Measurements from ENCODE around the gene ATF7. TPM values are rescaled to one million over a fixed set of nuclear protein-coding genes. Genes with fewer than 3 reads are reported as not detected.
"Not testable (repeated sequence)": the region's sequence is repeated elsewhere in the genome, so short reads cannot be mapped to it uniquely, and the experiment has no call there.

Gene ATF7
- total RNA-seq, 1 donor from 2014 or later, result 53.3 TPM

DNA sequence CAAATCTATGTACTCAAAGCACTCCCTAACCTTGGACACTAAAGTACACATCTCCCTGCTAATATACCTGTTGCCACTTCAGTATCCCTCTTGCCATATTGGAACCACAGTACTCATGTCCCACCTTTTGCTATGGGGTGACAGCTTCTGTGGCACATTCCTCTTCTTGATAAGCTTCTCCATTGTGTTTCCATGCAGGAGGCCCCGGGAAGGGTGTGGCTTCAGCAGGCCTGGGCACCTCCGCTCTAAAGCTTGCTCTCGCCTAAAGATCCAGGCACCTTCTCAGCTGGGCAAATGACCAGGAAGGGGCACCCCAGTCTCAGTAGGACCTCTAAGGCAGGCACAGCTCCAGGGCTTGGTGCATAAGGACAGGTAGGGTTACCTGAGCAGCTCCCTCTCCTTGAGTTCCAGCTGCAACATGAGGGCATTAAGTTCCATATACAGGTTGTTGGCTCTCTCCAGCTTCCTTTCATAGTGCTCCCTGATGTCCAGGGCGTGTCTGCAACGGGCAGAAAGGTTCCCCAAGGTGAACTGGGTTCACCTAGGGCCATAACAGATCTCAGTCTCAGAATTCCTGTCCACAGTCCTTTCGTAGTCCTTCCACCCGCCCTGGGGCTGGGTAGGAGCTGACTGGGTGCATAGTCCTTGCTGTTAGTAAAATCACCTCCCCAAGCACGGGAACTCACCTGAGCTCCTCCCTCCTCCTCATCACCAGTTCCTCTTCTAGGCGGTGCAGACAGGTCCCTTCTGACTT, 142.8 kb downstream of the ATF7 start:
- no peak for DNase-seq (ENCODE audit: low spot score)

- no peak for DNase-seq (ENCODE audit: low spot score)
Measured at GRCh38 chr12:53482626-53483168, 143.5 kb downstream of the ATF7 start.

DNA sequence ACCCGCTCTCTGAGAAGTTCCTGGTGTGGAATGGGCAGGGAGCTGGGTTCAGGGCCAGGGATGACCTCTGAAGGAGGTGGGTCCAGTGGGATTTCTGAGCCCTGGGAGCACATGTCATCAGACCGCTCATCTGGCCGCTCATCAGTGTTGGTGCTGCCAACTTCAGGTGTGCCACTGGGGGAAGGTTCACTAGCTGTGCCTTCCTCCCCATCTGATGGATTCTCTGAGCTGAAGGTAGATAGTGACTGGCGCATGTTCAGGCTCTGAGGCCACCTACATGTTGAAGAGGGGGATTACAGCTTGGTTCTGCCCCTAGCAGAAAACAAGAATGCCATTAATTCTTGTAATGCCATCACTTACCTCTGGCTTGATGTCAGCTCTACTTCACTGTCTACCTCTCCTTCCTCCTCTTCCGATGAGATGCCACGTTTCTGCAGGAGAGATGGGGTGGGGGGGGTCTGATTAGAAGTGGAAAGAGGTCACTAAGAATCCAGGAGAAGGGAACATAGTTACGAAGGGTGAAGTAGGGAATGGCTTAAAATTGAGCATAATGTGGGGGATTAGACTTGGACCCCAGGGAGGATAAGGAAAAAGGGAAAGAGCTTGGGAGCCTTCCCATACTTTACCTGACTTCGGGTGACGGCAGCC, 144.1 kb downstream of the ATF7 start:
- no peak for DNase-seq (ENCODE audit: low spot score)

DNA sequence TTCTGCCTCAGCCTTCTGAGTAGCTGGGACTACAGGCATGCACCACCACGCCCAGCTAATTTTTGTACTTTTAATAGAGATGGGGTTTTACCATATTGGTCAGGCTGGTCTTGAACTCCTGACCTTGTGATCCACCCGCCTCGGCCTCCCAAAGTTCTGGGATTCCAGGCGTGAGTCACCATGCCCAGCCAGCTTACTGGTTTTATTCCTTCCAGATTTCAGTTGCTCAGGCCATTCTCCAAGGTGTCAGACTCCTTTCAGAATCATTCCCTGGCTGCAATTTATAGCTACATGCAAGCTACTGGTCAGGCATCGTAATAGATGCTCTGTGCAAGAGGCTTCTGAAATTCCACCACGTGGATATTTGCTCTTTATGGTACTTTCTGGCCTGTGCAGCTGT, 144.7 kb downstream of the ATF7 start:
- not testable (repeated sequence) for DNase-seq (ENCODE audit: low spot score)

- DNase-seq (ENCODE audit: low spot score), result no peak
Measured at GRCh38 chr12:53480491-53481442, 145.4 kb downstream of the ATF7 start.

DNA sequence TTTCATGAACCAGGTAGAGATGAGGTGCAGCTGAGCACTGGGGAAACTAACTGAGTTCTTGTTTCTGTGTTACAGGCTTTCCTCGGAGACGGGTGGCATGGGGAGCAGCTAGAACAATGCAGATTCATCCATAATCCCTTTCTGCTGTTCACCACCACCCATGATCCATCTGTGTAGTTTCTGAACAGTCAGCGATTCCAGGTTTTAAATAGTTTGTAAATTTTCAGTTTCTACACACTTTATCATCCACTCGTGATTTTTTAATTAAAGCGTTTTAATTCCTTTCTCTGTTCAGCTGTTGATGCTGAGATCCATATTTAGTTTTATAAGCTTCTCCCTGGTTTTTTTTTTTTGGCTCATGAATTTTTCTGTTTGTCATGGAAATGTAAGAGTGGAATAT, 146.9 kb downstream of the ATF7 start:
- DNase-seq (ENCODE audit: low spot score), result no peak

DNA sequence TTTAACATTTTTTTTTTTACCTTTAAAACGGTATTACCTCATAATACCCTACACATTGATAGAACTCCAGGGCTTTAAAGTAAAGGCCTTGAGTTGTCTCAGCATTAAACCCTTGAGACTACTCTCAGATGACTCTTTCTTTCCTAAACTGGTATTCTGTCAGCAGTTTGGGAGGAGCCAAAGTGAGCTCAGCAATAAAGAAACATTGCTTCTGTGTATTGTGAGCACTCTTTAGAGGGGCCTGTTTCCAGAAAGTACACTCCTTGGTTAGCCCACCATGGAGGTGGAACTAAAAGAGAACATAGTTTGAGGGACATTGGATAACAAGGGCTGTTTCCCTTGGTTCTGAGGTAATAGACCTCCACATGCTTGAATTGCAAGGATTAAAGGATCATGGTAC, 147.3 kb downstream of the ATF7 start:
- DNase-seq (ENCODE audit: low spot score), result no peak

DNA sequence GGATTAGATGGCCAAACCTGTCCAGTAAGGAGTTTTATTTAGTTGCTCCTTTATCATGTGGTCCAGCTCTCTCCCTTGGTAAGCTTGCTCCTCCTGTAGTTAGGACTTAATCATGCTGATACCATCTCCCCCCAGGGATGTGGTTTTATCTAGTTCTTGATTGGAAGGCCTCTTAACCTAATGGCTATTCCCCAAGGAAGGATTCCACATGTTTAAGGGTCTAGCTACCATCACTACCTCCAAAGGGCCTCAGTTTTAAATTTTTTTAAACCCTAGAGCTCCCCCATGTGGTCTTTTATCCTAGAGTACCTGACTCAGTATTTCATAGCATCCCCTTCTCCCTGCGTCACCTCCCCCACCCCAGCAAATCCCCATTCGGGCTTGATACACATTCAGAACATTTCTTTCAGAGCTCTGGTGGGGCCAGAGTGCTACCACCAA, 149.4 kb downstream of the ATF7 start:
- no peak for DNase-seq (ENCODE audit: low spot score)

DNA sequence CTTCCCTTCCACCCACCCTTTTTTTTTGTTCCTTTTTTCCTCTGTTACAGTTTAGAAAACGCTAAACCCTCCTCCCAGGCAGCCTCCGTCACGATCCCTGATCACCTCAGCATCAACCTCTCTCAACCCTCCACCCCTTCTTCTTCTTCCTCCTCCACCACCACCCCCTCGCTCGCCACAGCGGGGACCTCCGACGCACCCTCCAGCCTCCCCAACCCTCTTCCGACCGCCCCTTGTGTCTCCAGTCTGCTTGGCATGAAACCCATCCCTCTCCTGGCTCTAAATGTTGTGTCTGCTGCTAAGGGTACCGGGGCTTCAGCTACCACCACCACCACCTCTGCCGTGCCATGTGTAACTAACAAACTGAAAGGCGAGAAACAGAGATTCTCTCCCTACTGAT, 151.4 kb downstream of the ATF7 start:
- DNase-seq (ENCODE audit: low spot score), result no peak

DNA sequence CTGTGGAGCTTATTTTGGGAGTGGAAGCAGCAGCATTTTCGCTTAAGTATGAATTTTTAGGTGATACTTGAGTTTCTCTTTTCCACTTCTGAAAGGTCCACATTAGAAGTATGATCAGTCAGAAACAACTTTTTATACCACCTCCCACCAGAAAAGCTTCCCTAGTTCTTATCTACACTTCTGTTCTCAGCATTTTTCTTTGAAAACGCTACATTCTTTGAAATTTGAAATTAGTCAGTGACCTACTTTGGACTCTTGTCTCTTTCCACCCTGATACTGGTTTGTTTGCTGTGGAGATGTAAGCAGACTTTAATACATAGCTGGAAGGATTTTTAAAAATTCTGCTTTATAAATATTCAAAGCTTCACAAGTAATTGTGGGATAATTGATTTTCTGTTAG, 152.1 kb downstream of the ATF7 start:
- no peak for DNase-seq (ENCODE audit: low spot score)

DNA sequence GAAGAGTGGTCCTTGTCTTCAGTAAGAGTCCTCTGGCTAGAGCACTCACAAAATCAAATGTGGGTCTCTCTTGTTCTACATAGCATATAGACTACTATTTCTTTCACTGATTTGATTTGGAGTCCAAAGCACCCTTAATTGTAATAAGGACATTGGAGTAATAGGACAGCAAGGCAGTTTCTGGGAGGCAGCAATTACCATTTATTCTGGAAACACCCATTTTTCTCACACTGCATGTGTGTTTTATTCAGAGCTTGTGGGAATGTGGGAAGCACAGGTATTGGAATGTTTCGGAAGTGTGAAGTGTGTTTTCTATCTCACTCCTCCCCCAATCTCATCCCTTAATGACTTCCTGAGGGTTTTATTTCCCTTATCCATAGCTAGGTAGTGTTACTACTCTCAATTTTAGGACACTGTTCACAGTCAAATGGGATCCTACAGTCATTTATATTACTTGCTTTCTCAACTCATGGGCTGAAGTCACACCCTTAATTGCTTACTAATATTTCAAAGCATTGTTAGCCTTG, 154.1 kb downstream of the ATF7 start:
- DNase-seq (ENCODE audit: low spot score), result no peak

GRCh38 chr12:53468282-53468681, 157.9 kb downstream of the ATF7 start:
- DNase-seq (ENCODE audit: low spot score), result no peak

GRCh38 chr12:53467880-53468279, 158.3 kb downstream of the ATF7 start:
- DNase-seq (ENCODE audit: low spot score), result no peak

- DNase-seq (ENCODE audit: low spot score), result no peak
Measured at GRCh38 chr12:53467082-53467481, 159.1 kb downstream of the ATF7 start.

DNA sequence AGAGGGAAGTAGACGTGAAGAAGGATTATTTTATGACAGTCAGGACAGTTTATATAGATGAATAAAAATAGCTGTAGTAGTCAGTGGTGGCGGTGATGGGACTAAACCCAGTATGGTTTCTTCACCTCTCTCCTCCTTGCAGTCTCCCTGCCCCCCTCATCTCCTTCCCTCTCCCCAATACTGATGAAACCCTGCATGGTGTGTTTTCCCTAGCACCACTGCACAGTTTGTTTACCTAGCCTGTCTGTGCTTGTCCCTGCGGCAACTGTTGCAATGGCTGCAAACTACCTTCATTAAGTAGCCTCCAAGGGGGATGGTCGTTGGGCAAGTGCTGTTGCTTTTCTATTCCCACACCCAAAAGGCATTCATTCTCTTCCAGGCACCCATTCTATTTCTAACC, 159.5 kb downstream of the ATF7 start:
- DNase-seq (ENCODE audit: low spot score), result no peak

- DNase-seq (ENCODE audit: low spot score), result no peak
Measured at GRCh38 chr12:53465679-53466078, 160.5 kb downstream of the ATF7 start.

- no peak for DNase-seq (ENCODE audit: low spot score)
Measured at GRCh38 chr12:53464685-53465418, 161.3 kb downstream of the ATF7 start.

- DNase-seq (ENCODE audit: low spot score), result no peak
Measured at GRCh38 chr12:53463802-53464560, 162.2 kb downstream of the ATF7 start.

DNA sequence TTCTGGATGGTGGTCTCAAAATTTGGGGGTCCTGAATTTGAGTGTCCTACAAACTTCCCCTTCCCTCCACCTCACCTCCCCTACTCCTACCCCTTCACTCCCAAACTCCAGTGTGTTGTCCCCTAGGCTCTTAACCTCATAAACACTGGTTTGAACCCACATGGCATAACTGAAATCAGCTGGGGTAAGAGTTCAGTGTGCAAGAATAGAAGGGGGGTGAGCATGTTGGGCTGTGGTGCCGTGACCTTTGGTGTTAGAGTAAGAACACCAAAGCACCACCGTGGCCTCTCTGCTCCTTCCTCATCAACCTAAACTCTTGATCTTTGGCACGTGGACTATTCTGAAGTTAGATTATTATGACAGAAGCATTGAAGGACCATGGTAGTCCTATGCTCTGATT, 163.2 kb downstream of the ATF7 start:
- DNase-seq (ENCODE audit: low spot score), result no peak

DNA sequence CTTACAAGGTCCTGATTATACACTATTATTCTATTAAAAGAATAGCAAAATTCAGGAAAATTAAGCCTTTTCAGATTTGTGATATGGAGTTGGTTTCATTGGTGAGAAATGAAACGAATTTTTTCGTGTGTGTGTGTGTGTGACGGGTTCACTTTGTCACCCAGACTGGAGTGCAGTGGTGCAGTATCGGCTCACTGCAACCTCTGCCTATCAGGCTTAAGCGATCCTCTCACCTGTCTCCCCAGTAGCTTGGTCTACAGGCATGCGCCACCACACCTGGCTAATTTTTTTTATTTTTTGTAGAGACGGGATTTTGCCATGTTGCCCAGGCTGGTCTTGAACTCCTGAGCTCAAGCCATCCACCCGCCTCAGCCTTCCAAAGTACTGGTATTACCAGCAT, 164.6 kb downstream of the ATF7 start:
- no peak for DNase-seq (ENCODE audit: low spot score)

All from mucosa of gallbladder (tissue), 1 donor.